HG03460 (cell line): Measurements from ENCODE around the gene CYSLTR2.
A peak's percentile ranks its signal among the peaks of the same experiment; 100 is the strongest.

Source experiments
- ATAC-seq: cut with Tn5 transposase; IDR thresholded peaks from one replicate; pipeline ENCODE4 v1.9.1; 2021; ENCODE audit not compliant: unreplicated experiment

The CYSLTR2 gene

DNA sequence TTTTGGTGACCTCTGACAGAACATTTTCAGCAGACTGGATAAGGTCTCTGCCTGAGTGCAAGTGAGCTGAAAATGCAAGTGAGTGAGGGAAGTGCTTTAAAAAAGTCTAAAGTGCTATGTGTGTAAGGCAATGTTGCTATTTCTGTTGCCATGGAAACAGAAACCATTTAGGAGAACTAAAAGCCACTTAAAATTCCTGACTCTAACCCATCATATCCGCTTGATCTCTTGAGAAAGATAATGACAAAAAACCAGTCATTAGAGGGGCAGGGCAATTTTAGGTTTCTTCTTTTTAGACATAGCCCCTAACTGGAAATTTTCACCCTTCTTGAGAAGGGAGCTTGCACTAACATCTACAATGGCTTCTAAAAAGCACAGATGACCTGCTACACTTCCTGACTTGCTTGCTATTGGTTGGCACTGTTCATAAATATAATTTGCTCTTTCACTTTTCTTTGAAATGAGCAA, at the start of gene CYSLTR2:
Gene CYSLTR2 (plus strand): TSS at position 458 of the 468 bp plus-strand sequence. CDS start 52,889 bp downstream, outside the sequence.
- peak; percentile 73 for ATAC-seq

GRCh38 chr13:48615049-48615448, 38.7 kb upstream of the CYSLTR2 start:
- ATAC-seq = no peak

- no peak for ATAC-seq
Measured at GRCh38 chr13:48618937-48619336, 34.8 kb upstream of the CYSLTR2 start.

DNA sequence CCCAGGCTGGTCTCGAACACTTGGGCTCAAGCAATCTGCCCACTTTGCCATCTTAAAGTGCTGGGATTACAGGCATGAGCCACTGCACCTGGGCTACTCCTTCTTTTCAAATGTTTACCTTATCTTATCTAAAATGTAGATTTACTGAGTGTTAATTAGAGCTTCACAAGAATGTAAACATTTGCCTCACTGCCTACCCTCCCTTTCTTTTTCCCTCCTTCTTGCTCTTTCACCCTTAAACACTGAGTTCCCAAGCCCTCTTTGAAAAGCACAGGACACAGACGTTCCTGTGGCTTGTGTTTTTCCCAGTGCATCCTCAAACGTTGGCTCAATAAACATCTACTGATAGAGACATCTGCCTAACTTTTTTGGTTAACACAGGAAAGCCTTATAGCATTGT, 32.7 kb upstream of the CYSLTR2 start:
- no peak for ATAC-seq

DNA sequence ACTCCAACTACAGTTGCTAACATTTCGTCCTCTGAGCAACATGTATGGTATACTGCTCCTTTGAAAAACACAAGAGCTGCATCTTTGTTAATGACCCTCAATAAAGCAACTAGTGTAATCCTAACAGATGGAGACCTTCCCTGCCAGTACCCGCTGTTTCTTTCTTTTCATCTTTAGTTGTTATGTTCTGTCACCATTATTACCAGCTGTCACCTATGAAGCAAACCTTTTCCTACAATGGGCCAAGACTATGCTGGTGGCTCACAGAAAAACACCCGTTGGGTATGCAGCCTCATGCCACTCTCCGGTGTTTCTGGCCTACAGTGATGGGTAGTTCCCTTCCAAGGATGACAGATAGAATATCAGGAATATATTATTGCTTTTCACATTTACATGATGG, 29.7 kb upstream of the CYSLTR2 start:
- ATAC-seq = no peak

- ATAC-seq = no peak
Measured at GRCh38 chr13:48624858-48625257, 28.9 kb upstream of the CYSLTR2 start.

- no peak for ATAC-seq
Measured at GRCh38 chr13:48625413-48626076, 28.2 kb upstream of the CYSLTR2 start.

DNA sequence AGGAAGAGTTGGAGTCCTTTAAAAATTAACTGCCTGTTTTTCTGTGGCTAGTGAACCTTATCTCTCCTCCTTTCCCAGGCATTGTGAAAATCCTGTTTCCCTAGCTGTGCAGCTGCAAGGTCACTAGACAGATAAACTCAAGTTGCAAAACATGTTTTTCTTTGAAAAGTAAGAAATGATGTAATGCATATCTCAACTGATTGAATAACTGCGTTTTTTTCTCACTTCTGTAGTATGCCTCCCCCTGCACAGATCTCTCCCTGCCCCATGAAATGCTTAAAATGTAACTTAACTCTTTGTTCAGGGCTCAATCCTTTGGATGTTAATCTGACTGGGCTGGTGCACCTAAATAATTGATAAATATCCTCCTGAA, 27.7 kb upstream of the CYSLTR2 start:
- no peak for ATAC-seq

DNA sequence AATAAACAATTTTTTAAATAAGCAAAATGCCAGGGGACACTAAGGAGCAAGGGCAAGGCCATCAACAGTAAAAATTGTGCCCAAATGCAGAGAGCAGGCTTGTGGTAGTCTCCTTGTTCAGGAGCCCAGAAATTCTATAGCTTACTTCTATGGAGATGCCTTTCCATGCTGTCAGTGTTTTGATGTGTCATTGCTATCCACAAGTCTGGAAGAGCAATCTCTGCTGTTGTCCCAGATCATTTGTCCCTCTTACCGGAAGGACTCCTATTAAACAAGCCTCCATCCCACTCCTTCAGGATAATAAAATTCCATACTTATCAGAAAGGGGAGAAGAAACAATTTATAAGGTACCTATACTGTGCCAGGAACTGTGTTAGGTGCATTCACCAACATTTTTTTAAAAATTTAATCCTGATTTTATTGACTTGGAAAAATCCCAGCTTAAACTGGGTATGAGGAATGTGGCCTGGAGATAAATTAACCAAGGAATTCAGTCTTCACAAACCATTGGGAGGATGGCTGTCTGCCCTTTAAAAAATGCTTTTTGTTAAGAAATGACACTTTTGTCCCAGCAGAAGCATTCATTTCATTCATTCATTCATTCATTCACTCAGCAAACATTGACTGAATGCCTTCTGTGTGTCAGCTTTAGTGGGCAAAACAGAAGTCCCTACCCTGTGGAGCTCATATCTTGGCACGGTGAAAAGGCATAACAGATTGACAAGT, 26.8 kb upstream of the CYSLTR2 start:
- ATAC-seq = no peak

GRCh38 chr13:48629277-48629676, 24.5 kb upstream of the CYSLTR2 start:
- no peak for ATAC-seq

DNA sequence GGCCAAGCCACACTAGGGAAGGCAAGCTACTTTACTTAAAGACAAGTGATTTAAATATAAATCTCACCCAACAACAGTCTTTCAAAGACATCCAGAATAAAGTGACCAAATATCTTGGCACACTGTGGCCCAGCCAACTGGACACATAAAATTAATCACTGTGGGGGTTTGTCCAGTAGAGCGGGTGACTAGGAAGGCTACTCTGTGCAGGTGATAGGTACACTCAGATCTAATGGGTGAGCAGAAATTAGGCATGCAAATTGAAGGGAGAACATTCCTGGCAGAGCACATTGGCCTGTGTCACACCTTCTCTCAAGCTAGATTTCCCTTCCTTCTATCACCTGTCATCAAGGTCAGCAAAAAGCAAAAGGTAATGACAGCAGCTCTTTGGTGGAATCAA, 23.4 kb upstream of the CYSLTR2 start:
- no peak for ATAC-seq

GRCh38 chr13:48630773-48631172, 23.0 kb upstream of the CYSLTR2 start:
- no peak for ATAC-seq

DNA sequence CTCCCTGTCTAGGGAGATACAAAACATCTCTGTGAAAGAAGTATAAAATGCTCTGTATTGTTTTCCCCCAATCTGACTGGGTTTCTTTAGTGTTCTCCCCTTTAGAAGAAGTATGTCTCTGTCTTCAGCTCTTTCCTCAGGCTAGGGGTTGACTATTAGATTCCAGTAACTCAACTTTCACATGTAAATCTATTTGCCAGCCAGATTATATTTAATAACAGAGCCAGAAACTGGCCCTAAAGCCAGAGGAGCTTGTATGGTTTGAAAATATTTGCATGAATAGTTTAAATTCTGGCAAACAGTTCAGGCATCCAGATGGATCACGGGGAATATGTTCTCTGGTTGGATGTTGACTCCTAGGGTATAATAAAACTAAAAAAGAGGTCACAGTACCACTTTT, 22.3 kb upstream of the CYSLTR2 start:
- no peak for ATAC-seq

DNA sequence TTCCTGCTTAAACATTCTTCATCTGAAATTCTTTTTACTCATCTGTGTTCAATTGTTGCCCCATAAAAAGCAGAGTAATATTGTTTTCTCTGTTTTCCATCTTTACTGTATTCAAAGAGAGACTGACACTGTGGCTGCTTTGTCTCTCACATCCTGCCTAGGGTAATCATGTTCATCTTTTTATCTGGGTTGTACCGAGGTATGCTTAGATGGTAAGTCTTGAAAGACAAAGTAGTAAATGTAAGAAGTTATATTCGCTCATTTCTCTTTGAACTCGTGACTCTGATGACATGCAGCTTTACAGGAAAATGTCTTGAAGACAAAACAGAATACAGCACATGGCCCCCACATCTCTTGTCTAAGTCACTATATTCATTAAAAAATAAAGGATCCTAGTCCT, 20.0 kb upstream of the CYSLTR2 start:
- ATAC-seq = no peak

GRCh38 chr13:48634636-48635035, 19.1 kb upstream of the CYSLTR2 start:
- ATAC-seq = no peak

GRCh38 chr13:48635478-48635877, 18.3 kb upstream of the CYSLTR2 start:
- ATAC-seq = no peak

DNA sequence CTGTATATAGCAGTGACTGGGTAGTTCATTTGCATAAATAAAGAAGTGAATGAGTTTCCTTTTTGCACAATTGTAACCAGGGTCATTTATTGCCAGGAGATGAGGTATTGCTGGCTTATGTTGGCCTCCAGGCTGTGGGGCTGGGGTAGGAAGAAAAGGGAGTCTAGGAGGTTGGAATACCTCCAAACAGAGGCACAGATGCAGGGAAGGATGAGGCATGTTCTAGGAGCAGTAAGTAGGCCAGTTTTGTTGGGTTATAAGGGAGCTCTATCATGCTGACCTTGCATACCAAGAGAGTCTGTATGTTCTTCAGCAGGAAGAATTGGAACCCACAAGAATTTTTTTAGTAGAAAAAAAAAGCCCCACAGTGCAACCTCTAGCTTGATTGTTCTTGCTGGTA, 17.2 kb upstream of the CYSLTR2 start:
- no peak for ATAC-seq

- ATAC-seq = no peak
Measured at GRCh38 chr13:48637601-48638000, 16.1 kb upstream of the CYSLTR2 start.

DNA sequence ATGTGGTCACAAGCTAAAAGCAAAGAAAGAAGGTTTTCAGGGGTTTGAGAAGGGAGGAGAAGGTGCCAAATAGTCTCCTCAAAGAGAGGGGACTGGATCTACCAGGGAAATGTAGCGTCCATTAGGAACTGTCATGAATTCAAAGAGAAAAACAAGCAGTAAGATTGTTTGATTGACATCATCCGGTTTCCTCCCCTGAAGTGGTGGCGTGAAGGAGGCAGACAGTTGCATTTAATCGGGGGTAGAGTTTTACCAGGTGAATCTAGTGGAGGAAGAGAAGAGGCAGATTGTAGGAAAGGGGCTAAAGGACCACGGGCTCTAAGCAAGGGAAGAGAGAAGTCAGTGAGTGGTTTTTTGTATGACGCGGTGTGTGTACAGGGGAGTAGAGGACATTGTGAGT, 13.0 kb upstream of the CYSLTR2 start:
- no peak for ATAC-seq

GRCh38 chr13:48641404-48641803, 12.3 kb upstream of the CYSLTR2 start:
- ATAC-seq = no peak

- ATAC-seq = no peak
Measured at GRCh38 chr13:48642061-48642460, 11.7 kb upstream of the CYSLTR2 start.

- ATAC-seq = no peak
Measured at GRCh38 chr13:48643159-48643558, 10.6 kb upstream of the CYSLTR2 start.

GRCh38 chr13:48644141-48644540, 9.6 kb upstream of the CYSLTR2 start:
- ATAC-seq = no peak
